HG02970 (cell line): ENCODE results near the gene FGF14.

Experiments
- ATAC-seq: cut with Tn5 transposase; IDR thresholded peaks from one replicate; pipeline ENCODE4 v1.9.1; 2021; ENCODE audit warnings: mild to moderate bottlenecking, moderate library complexity, moderate number of reproducible peaks; ENCODE audit not compliant: unreplicated experiment, low FRiP score

FGF14 gene

DNA sequence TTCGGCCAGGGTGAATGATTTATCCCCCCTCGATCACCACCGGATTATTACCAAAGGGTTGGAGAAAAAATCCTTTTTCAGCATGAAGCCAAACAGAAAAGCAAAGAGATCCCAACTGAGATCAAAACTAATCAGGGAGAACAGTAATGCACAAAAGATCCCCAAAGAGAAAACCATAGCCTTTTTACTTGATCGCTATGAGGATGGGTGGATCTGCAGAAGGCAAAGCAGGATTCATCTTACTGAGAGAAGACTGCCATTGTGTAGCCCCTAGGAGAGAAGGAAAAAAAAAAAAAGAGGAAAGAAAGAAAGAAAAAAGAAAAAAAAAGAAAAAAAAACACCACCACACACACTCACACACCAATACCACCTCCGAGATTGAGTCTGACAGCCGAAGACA lies at the start of gene FGF14:
TSS of gene FGF14 (minus strand) at position 283 of the 400 bp plus-strand sequence.
- no peak for ATAC-seq

DNA sequence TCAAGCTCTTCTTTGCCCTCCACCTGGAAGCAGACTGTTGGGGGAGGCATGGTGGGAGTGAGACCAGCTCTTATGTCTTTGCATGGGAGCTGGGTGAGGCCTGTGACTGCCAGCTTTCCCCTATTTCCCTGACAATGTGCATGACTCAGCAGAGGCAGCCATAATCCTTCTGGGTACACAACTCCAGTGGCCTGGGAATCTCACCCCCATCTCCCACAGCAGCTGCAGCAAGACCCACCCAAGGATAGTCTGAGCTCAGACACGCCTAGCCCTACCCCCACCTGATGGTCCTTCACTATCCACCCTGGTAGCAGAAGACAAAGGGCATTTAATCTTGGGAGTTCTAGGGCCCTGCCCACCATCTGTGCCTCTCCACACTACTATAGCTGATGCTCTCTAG lies 41.4 kb upstream of the FGF14 start:
- no peak for ATAC-seq

GRCh38 chr13:102441085-102441484 lies 39.2 kb upstream of the FGF14 start:
- no peak for ATAC-seq

GRCh38 chr13:102440259-102440936 lies 38.5 kb upstream of the FGF14 start:
- peak; percentile 48 for ATAC-seq

DNA sequence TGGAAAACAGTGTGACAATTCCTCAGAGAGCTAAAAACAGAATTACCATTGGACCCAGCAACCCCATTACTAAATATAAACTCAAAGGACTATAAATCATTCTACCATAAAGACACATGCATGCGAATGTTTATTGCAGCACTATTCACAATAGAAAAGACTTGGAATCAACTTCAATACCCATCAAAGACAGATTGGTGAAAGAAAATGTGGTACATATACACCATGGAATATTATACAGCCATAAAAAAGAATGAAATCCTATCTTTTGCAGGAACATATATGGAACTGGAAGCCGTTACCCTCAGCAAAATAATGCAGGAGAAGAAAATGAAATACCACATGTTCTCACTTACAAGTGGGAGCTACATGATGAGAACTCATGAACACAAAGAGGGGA lies 20.8 kb upstream of the FGF14 start:
- ATAC-seq: no peak

GRCh38 chr13:102405499-102406100 lies 3.8 kb upstream of the FGF14 start:
- no peak for ATAC-seq

DNA sequence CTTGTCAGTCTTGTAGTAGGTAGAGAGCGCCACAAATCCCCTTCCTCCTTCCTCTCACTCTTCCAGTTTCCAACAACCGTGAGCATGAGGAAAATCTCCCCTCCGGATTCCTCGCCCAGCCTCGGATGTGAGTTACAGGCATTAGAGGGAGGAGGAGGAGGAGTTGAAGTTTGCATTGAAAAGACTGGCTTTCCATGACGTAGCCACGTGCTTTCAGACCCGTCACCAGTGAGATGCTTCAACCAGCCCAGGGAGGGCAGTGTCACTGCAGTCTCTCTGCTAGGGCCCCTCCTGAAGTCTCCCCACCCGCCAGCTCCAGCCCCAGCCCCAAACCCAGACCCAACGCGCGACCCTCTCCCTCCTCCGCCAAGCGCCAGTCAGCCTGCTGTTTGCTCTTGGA lies 442 bp upstream of the FGF14 start:
- ATAC-seq: peak; percentile 46

- ATAC-seq: no peak
These were observed 583 bp downstream of the FGF14 start for GRCh38 chr13:102401265-102401664.

DNA sequence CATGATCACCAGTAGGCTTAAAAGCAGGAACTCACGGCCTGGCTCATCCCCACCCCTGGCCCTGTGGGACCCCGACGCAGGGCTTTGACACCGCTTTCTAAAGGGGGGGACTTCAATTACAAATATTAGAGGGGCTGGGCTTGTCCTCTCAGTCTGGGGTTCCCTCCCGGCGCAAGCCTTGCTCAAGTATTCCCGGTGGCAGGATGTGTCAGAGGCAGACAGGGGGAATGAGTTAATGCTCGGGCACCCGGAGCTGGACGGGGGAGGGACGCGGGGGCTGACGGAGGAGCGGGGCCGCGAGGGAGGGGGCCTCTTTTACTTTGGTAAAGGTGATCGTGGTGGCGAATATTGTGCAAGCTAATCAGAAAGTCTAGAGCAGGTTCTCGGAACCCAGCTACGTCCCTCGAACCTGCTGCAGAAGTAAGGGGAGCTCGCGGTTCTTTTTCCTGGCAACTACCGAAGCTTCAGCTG lies 1.1 kb downstream of the FGF14 start:
- ATAC-seq: no peak

- no peak for ATAC-seq
These were observed 1.8 kb downstream of the FGF14 start for GRCh38 chr13:102399791-102400674.

- no peak for ATAC-seq
These were observed 5.9 kb downstream of the FGF14 start for GRCh38 chr13:102395939-102396338.

DNA sequence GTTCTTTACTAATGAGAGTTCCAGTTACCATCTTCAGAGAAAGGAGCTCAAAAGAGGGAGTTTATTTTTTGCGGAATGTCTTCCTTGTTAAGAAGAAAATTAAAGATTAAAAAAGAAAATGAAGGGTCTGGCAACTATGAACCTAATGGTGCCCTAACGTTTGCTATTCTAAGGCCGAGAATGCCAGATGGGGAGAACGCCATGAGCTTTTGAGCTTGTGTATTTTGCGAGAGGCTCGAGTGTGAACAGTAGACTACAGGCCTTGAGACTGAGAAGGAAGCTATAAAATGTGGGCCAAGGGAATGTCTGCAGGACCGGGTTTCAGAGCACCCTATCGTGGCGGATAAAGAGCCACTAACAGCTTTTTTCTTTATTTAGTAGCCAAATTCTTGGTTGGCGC lies 6.7 kb downstream of the FGF14 start:
- no peak for ATAC-seq

DNA sequence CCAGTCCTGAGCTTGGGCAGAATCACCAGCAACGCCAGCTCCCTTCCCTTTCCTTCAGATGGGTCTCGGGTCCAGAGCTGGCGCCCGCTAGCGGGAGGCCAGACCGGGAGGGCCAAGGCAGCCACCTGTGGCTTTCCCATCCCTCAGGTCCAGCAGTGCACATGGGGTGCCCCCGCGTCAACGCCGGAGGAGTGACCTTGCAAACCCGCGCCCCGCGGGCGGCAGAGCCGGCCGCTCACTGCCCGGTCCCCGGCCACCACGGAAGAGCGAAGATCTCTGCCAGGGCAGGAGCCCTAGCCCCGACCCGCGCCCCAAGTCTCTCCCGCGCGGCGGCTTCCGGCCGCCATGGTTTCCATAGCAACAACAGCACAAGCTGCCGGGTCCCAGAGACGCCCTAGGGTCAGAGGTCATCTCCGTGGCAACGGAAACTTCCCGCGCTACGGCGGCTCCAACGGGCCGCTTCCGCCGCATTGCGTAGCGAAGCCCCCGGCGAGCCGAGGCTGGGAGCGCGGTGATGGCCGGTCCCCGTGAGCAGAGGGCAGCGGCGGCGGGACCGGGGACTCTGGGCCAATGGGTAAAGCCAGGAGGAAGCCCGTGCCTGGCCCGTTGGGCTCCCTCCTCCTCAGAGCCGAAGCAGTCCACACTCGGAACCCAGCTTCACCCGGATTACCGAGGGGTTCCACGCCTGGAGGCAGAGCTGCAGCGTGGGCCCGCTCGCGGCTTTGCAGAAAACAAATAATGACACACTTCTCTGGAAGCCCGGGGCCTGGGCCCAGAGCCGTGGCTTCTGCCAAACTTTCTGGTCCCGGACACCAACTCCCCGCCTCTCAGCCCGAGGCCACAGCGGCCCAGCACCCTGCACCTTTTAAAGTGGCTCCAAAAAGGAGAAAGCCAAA lies 7.4 kb downstream of the FGF14 start:
- peak; percentile 99 for ATAC-seq

DNA sequence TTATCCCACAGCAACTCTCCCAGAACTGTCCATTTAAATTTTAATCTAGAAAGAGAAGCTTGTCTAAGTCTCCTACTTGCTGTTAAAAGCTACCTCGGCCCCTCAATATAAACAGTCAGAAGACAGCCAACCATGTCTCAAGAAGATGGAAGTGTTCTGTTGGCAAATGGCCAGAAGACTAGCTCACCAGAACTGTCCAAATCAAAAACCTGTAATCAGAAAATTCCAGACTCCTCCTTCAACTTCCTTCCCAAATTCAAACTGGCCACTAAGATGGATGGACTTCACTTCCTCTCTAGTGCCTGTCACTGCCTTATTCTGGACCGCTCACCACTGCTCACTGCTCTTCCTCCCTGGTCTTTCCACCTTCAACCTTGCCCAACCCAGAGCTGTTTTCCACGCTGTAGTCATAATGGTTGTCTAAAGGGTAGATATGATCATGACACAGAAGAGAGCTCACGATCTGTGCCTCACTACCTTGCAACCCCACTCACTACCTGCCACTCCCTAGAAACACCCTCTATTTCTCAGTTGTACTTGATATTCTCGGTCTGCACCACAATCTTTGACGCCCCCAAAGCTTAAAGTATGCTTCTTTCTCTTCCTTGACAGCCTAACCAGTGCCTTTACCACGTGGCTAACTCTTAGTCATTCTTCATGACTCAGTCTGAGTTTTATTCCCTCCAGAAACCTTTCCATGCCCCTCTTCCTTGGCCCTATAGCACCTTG lies 9.2 kb downstream of the FGF14 start:
- no peak for ATAC-seq

GRCh38 chr13:102386461-102386860 lies 15.4 kb downstream of the FGF14 start:
- no peak for ATAC-seq

- ATAC-seq: no peak
These were observed 21.8 kb downstream of the FGF14 start for GRCh38 chr13:102380012-102380411.

DNA sequence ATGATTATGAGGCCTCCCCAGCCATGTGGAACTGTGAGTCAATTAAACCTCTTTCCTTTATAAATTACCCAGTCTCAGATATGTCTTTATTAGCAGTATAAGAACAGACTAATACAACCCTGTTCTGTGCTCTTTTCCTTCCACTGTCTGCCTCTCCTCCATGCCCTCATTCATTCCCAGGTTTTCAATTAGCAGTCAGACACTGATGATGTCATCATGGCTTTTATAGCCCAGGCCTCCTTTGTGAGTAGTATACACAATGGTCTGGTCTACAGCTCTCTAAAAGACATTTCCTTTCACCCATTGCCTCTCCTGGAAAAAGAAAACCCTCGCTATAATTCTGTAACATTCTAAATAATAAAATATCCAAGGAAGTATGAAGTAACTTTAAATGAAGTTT lies 25.5 kb downstream of the FGF14 start:
- no peak for ATAC-seq

DNA sequence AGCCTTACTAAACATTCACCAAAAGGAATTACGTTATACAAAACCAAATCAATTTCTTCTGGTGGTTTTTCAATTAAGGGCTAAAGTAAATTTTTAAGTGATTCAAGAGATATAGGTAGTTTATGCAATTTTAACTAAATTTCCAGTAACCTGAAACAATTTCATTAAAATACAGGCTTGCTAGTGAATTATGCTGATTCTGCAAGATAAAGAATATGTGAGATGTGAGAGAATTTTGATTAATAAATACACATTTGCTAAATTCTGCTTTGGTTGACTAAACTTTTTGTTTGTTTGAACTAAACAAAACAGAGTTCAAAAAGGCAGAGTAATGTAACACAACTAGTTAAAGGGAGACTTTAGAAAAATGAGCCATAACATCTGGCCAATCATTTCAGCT lies 27.1 kb downstream of the FGF14 start:
- no peak for ATAC-seq

- no peak for ATAC-seq
These were observed 27.6 kb downstream of the FGF14 start for GRCh38 chr13:102374233-102374632.

DNA sequence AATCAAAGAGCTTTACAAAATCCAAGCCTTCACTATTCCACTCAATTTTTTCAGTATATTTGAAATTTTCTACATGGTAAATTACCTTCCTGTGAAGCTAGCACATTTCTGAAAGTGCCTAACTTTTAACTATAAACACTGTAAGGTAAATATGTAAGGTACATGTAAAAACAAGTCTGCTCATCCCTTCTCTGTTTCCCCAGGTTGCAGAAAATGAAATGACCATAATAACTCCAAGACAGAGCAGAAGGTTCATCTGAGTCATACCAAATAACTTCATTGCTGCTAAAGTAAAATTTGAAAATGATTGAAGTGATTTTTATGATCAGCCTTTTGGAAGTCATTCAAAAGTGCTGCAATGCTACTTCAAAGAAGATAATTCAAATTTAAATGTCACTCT lies 28.6 kb downstream of the FGF14 start:
- no peak for ATAC-seq
